ENCODE results near the gene LRRC47. TPM values are rescaled to one million over a fixed set of nuclear protein-coding genes. Genes with fewer than 3 reads are reported as not detected.

Gene LRRC47
- polyA plus RNA-seq, 1 of the 3 experiments (the other 2 are of a cell fraction), result 34.6 TPM

DNA sequence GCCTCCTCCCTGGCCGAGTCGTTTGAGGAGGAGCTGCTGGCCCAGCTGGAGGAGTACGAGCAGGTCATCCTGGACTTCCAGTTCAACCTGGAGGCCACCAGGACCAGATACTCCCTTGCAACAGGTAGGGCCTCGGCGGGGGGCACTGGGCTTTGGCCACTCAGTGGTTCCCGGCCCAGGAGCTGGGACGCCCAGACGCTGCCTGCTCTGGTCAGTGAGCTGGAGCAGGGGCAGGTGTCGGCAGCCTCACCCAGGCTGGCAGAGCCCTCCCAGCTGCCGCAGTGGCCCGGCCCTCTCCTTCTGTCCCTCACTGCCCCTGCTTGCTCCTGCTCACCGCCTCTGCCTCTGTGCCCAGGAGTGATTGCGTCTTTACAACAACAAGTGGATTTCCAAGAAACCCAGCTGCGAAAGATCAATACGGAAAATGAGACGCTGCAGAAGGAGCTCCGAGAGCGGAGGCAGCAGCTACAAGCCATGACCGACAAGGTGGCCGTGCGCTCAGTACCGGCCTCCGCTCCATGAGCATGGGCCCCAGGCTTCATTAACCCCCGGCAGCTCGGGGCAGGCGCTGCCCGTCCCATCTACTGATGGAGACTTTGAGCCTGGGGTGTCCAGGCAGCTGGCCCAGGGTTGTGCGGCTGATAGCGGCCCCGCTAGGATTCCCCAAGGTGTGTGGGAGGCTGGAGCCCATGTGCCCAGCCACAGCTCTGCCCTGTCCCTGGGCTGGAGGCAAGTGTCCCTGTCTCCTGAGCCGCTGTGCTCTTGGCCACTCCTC is 32.8 kb downstream of the LRRC47 start (continued):
- TF ChIP-seq RCOR1 (IDR thresholded peaks at IDR 0.05; ENCODE audit: low read length), result no peak

DNA sequence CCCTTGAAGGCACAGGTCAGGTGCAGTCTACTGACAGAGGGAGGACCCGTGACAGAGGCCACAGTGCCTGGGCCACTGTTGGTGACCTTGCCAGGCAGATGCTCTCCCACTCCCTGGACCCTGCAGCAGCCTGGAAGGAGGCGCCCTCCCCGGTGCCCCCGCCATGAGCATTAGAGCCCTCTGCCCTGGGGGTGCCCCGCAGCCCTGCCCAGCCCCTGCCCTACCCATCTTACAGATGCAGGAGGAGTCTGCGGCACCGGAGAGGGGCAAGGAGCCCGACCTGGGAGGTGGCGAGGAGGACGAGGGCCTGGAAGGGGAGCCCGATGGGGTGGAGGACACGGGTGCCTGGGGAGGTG is 33.4 kb downstream of the LRRC47 start:
- Histone ChIP-seq H3K9ac (no peak overlapping the region), H3K36me3 (replicated peaks in 1 of 2; ENCODE audit: control insufficient read depth in 1 of 2, insufficient read depth in 2 of 2, low read length in 1 of 2) (no peaks in the 10 kb centered on the region), H4K20me1 (ENCODE audit: insufficient read depth) (no peaks in the 10 kb centered on the region), H2AFZ (ENCODE audit: low read depth) (no peak overlapping the region), H3F3A (replicated peaks; ENCODE audit: insufficient read depth) (no peaks in the 10 kb centered on the region), H3K9me2 (no peaks in the 10 kb centered on the region), H3K4me2 (no peak overlapping the region), H3K4me1 (ENCODE audit: control insufficient read depth in 1 of 2, insufficient read depth in 2 of 2, low read depth in 1 of 2, low read length in 1 of 2) (no peaks in the 10 kb centered on the region), H3K27ac (ENCODE audit: low read depth in 2 of 2, low read length in 1 of 2) (no peak overlapping the region), H3K27me3 (ENCODE audit: insufficient read depth) (no peaks in the 10 kb centered on the region), H3K9me3 (no peaks in the 10 kb centered on the region), H3K4me3 (ENCODE audit: low read depth in 2 of 2, low read length in 1 of 2) (no peak overlapping the region), H3K79me2 (ENCODE audit: insufficient read depth) (no peaks in the 10 kb centered on the region)
- no peak for TF ChIP-seq RAD21 (IDR thresholded peaks at IDR 0.05; ENCODE audit: low read length)
- no peak for TF ChIP-seq FOXM1 (IDR thresholded peaks at IDR 0.05; ENCODE audit: low read depth)
- TF ChIP-seq ELF1 (IDR thresholded peaks at IDR 0.05), result no peak
- TF ChIP-seq, protein P1, sequence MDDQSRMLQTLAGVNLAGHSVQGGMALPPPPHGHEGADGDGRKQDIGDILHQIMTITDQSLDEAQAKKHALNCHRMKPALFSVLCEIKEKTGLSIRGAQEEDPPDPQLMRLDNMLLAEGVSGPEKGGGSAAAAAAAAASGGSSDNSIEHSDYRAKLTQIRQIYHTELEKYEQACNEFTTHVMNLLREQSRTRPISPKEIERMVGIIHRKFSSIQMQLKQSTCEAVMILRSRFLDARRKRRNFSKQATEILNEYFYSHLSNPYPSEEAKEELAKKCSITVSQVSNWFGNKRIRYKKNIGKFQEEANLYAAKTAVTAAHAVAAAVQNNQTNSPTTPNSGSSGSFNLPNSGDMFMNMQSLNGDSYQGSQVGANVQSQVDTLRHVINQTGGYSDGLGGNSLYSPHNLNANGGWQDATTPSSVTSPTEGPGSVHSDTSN (IDR thresholded peaks at IDR 0.05), result no peak
- no peak for TF ChIP-seq NFIC (IDR thresholded peaks at IDR 0.05; ENCODE audit: borderline replicate concordance)
- no peak for TF ChIP-seq JUND (IDR thresholded peaks at IDR 0.05)
- no peak for TF ChIP-seq RCOR1 (IDR thresholded peaks at IDR 0.05; ENCODE audit: low read length)
- no peak for TF ChIP-seq YY1 (IDR thresholded peaks at IDR 0.05; ENCODE audit: low read depth)
- TF ChIP-seq POLR2AphosphoS5 (IDR thresholded peaks at IDR 0.05; ENCODE audit: low read depth, low read length), result no peak
- no peak for TF ChIP-seq FOXJ3 (CRISPR knock-in tag; IDR thresholded peaks at IDR 0.05)
- no peak for TF ChIP-seq EZH2phosphoT487 (IDR thresholded peaks at IDR 0.05; ENCODE audit: borderline replicate concordance, low read depth)
- no peak for TF ChIP-seq NRF1 (IDR thresholded peaks at IDR 0.05; ENCODE audit: low read depth, low read length)
- no peak for TF ChIP-seq TAF1 (IDR thresholded peaks at IDR 0.05; ENCODE audit: borderline replicate concordance, low read depth, low read length)
- no peak for TF ChIP-seq RFX5 (IDR thresholded peaks at IDR 0.05; ENCODE audit: low read length)
- TF ChIP-seq, protein P2, sequence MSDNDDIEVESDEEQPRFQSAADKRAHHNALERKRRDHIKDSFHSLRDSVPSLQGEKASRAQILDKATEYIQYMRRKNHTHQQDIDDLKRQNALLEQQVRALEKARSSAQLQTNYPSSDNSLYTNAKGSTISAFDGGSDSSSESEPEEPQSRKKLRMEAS (IDR thresholded peaks at IDR 0.05; ENCODE audit: low read depth), result no peak
- no peak for TF ChIP-seq GABPA (IDR thresholded peaks at IDR 0.05; ENCODE audit: low read depth)
- no peak for TF ChIP-seq MEF2A (IDR thresholded peaks at IDR 0.05; ENCODE audit: borderline replicate concordance, low read depth)
- no peak for TF ChIP-seq FOSL2 (IDR thresholded peaks at IDR 0.05; ENCODE audit: borderline replicate concordance, low read depth)
- TF ChIP-seq, protein P3, sequence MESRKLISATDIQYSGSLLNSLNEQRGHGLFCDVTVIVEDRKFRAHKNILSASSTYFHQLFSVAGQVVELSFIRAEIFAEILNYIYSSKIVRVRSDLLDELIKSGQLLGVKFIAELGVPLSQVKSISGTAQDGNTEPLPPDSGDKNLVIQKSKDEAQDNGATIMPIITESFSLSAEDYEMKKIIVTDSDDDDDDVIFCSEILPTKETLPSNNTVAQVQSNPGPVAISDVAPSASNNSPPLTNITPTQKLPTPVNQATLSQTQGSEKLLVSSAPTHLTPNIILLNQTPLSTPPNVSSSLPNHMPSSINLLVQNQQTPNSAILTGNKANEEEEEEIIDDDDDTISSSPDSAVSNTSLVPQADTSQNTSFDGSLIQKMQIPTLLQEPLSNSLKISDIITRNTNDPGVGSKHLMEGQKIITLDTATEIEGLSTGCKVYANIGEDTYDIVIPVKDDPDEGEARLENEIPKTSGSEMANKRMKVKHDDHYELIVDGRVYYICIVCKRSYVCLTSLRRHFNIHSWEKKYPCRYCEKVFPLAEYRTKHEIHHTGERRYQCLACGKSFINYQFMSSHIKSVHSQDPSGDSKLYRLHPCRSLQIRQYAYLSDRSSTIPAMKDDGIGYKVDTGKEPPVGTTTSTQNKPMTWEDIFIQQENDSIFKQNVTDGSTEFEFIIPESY (IDR thresholded peaks at IDR 0.05; ENCODE audit: borderline replicate concordance, low read depth), result no peak
- POLR2A ChIA-PET, result no interaction called here
- no peak for DNase-seq
- CTCF ChIA-PET, result interaction anchor here (1.1 kb wide), 1 partner anchor 310 kb away, joined by 3 read pairs; no protein-coding TSS in a partner anchor
- 53% methylated on average over 10 of the region's 12 CpGs for WGBS (ENCODE audit: low lambda C conversion rate)

Data from SK-N-SH (cell line).